Heart left ventricle (tissue), 13 donors: ENCODE data around the gene WDPCP.

Experiments
- POLR2A ChIP-seq, 2 donors: fragments of 450-650 bp; IDR thresholded peaks; one replicate each; pipeline ENCODE4 v1.6.1; 2017; ENCODE audit warnings: antibody characterized with exemption in 2 of 2, mild to moderate bottlenecking in 2 of 2, moderate library complexity in 2 of 2
- TF ChIP-seq, protein P1 (sequence below), 12 donors: fragments of 200-600 bp; sonication (generic) in 4 of 12; IDR thresholded peaks; one replicate each; pipeline versions ENCODE4 v1.5.0 to v1.8.0; 2018 to 2022; ENCODE audit warnings: antibody characterized with exemption in 12 of 12, mild to moderate bottlenecking in 5 of 12
- donor health status: ischemic (EF 13 %, LVEDD 7.1; RV severe dilation, severe dysfunction).
- donor health status: DM: no; HTN: yes; CAD: no.
- donor health status: DM: no; HTN: no; CAD: no.
- donor health status: ischemic (EF 25% LVEDD 6.9; RV normal size, moderate dysfunction).
- donor health status: ischemic (EF 25% LVEDD 5.7; RV mildly dilated, moderate dysfunction).
- donor health status: ischemic (EF 35%, LVEDD 5.7; RV mildly dilated, moderate dysfunction).
- donor health status: nonischemic (EF 11% LVEDD 7.7; RV severe dilation, severe dysfunction).
- donor health status: DM: yes; HTN: yes; CAD: no.
- donor health status: PGD.
- donor health status: ischemic (EF 29% LVEDD 5.4; RV normal size, mild dysfunction).
- donor health status: nonischemic (EF 23%, LVEDD 6.1; RV moderate dilation, normal function).

GRCh38 chr2:63326473-63326872 is 261.8 kb downstream of the WDPCP start:
- TF ChIP-seq, protein P1, sequence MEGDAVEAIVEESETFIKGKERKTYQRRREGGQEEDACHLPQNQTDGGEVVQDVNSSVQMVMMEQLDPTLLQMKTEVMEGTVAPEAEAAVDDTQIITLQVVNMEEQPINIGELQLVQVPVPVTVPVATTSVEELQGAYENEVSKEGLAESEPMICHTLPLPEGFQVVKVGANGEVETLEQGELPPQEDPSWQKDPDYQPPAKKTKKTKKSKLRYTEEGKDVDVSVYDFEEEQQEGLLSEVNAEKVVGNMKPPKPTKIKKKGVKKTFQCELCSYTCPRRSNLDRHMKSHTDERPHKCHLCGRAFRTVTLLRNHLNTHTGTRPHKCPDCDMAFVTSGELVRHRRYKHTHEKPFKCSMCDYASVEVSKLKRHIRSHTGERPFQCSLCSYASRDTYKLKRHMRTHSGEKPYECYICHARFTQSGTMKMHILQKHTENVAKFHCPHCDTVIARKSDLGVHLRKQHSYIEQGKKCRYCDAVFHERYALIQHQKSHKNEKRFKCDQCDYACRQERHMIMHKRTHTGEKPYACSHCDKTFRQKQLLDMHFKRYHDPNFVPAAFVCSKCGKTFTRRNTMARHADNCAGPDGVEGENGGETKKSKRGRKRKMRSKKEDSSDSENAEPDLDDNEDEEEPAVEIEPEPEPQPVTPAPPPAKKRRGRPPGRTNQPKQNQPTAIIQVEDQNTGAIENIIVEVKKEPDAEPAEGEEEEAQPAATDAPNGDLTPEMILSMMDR (IDR thresholded peaks at IDR 0.05): no peak
- no peak for TF ChIP-seq POLR2A (IDR thresholded peaks at IDR 0.05)
